Neutrophil (primary cell): ENCODE measurements around the gene GON7.

ENCODE experiments used
- H3K27ac ChIP-seq: fragments of 200-600 bp; sonication (generic); 2 replicates; pipeline ENCODE4 v1.5.1; 2016; ENCODE audit warnings: mild to moderate bottlenecking, moderate library complexity
- H3K27me3 ChIP-seq: fragments of 200-600 bp; sonication (generic); 2 replicates; pipeline ENCODE4 v1.6.0; 2016; ENCODE audit warnings: mild to moderate bottlenecking
- H3K36me3 ChIP-seq: fragments of 200-600 bp; sonication (generic); 2 replicates; pipeline ENCODE4 v1.5.1; 2017
- H3K4me1 ChIP-seq, 2 experiments: fragments of 200-600 bp in 1 of 2; sonication (generic) in 1 of 2; 1 replicate in 1 of 2; 2 replicates in 1 of 2; pipeline versions ENCODE4 v1.5.1 to v1.6.1; 2013 to 2016; ENCODE audit warnings: low read depth in 1 of 2, low read length in 1 of 2, mild to moderate bottlenecking in 1 of 2, moderate library complexity in 1 of 2; ENCODE audit not compliant: control insufficient read depth in 1 of 2, insufficient read depth in 1 of 2
- H3K4me3 ChIP-seq, 2 experiments: fragments of 200-600 bp in 1 of 2; sonication (generic) in 1 of 2; 1 replicate in 1 of 2; 2 replicates in 1 of 2; pipeline ENCODE4 v1.5.1; 2013 to 2016; ENCODE audit warnings: low read depth in 1 of 2, low read length in 1 of 2, mild to moderate bottlenecking in 1 of 2, moderate library complexity in 1 of 2
- H3K9me3 ChIP-seq: fragments of 200-600 bp; sonication (generic); 2 replicates; pipeline ENCODE4 v1.5.1; 2016
- TF ChIP-seq, protein P1 (sequence below): fragments of 200-600 bp; sonication (generic); IDR thresholded peaks from 2 replicates; pipeline ENCODE4 v1.5.1; 2016; ENCODE audit warnings: antibody characterized with exemption

The GON7 gene, protein sequence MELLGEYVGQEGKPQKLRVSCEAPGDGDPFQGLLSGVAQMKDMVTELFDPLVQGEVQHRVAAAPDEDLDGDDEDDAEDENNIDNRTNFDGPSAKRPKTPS

GRCh38 chr14:93206793-93207467 lies at the start of gene GON7, which contains the start of gene UBR7:
Gene GON7, minus strand, starts transcription at chr14:93207065. Its CDS starts 28 bp downstream, at chr14:93207037.
Gene UBR7, plus strand, starts transcription at chr14:93207256. Its CDS starts 36 bp downstream, at chr14:93207292.
- H3K36me3 ChIP-seq = peaks cover under 1% of the 10 kb centered on the region
- TF ChIP-seq, protein P1, sequence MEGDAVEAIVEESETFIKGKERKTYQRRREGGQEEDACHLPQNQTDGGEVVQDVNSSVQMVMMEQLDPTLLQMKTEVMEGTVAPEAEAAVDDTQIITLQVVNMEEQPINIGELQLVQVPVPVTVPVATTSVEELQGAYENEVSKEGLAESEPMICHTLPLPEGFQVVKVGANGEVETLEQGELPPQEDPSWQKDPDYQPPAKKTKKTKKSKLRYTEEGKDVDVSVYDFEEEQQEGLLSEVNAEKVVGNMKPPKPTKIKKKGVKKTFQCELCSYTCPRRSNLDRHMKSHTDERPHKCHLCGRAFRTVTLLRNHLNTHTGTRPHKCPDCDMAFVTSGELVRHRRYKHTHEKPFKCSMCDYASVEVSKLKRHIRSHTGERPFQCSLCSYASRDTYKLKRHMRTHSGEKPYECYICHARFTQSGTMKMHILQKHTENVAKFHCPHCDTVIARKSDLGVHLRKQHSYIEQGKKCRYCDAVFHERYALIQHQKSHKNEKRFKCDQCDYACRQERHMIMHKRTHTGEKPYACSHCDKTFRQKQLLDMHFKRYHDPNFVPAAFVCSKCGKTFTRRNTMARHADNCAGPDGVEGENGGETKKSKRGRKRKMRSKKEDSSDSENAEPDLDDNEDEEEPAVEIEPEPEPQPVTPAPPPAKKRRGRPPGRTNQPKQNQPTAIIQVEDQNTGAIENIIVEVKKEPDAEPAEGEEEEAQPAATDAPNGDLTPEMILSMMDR = peak; percentile 74
- H3K27ac ChIP-seq = peak within 1 kb of the TSS; percentile 82
- peaks cover 20 to 24% of the 10 kb centered on the region in 2 experiments for H3K4me1 ChIP-seq
- H3K27me3 ChIP-seq = no peaks in the 10 kb centered on the region
- no peaks in the 10 kb centered on the region for H3K9me3 ChIP-seq
- peak within 1 kb of the TSS; percentile 80 to 91 for H3K4me3 ChIP-seq

DNA sequence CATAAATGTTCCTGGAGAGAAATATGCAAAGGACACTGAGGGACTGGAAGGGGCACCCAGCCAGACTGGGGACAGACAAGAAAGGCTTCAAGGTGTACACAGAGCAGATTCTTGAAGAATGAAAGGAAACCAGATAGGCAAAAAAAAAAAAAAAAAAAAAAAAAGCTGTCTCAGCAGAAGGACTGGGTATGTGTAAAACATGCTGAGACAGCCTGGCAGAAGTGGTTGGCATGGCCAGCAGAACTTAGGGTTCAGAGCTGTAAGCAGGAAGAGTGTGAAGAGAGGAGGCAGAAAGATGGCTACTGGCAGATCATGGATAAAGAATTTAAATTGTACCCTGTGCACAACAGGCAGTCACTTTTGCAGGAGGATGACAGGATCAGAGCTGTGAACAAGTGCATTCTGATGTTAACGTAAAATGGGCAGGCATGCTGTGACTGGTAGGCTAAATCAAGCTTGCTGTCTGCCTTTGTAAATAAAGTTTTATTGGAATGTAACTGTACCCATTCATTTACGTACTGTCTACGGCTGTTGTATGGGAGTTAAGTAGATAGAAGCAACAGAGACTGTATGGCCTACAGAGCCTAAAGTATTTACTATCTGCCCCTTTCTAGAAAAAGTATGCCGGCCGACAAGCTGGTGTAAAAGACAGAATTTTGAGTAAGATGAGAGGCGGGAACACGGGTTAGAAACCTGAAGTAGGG lies 42.4 kb upstream of the GON7 start:
- Histone ChIP-seq H3K4me3 (no peak overlapping the region), H3K4me1 (peaks cover 7 to 11% of the 10 kb centered on the region in 2 experiments), H3K27me3 (no peaks in the 10 kb centered on the region), H3K36me3 (peaks cover 65% of the 10 kb centered on the region), H3K27ac (no peak overlapping the region), H3K9me3 (no peaks in the 10 kb centered on the region)
- TF ChIP-seq, protein P1 = no peak

DNA sequence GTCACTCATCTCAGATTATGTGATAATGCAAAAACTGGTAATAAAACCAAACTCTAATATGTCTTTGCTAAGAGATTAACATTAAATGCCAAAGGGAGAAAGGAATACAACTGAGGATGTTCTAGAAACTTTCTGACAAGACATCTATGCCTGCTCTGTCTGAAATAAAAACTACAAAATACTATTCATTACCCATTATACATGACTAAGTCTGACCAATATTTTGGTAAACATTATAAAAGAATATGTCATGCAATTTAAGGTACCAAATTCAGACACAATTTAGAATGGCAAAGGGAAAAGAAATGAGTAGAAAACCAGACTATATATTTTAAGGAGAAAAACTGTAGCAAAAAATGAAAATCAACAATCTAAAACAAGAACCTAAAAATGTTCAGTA lies 39.7 kb upstream of the GON7 start:
- TF ChIP-seq, protein P1 = no peak
- Histone ChIP-seq H3K4me1 (no peaks in the 10 kb centered on the region), H3K36me3 (peaks cover 85% of the 10 kb centered on the region), H3K27ac (no peak overlapping the region), H3K4me3 (no peak overlapping the region), H3K27me3 (no peaks in the 10 kb centered on the region), H3K9me3 (no peaks in the 10 kb centered on the region)

- Histone ChIP-seq H3K36me3 (peaks cover 85% of the 10 kb centered on the region), H3K27me3 (no peaks in the 10 kb centered on the region), H3K4me1 (no peaks in the 10 kb centered on the region), H3K27ac (no peak overlapping the region), H3K9me3 (no peaks in the 10 kb centered on the region), H3K4me3 (no peak overlapping the region)
- TF ChIP-seq, protein P1 = no peak
These were observed 39.0 kb upstream of the GON7 start for GRCh38 chr14:93245764-93246420.

DNA sequence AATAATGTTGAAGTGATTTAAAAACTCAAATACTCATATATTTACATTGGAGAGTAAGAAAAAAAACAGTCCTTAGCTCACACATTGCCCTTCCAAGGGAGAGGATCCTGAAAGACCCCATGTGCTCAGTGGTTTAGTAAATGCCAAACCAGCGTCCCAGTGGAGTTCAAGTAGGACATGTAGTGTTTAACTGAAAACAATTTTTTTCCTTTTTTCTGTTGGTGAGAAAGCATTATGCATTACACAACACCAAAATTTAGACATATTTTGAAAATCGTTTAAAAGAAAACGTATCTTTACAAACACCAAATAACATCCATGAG lies 33.8 kb upstream of the GON7 start:
- Histone ChIP-seq H3K36me3 (peaks cover 62% of the 10 kb centered on the region), H3K27me3 (no peaks in the 10 kb centered on the region), H3K4me3 (no peak overlapping the region), H3K27ac (no peak overlapping the region), H3K4me1 (no peaks in the 10 kb centered on the region), H3K9me3 (no peaks in the 10 kb centered on the region)
- TF ChIP-seq, protein P1 = no peak
